Right atrium auricular region (tissue), 2 donors: ENCODE data around the gene HIGD1A. TPM values are rescaled to one million over a fixed set of nuclear protein-coding genes. Genes with fewer than 3 reads are reported as not detected.

Source experiments
- DNase-seq: peaks from one replicate; pipeline ENCODE4 v3.0.0-alpha.2; 2019; ENCODE audit warnings: low spot score
- H3K27ac ChIP-seq, 2 donors: fragments of 200-600 bp; sonication (generic); 1 replicate in 1 of 2; 2 replicates in 1 of 2; pipeline ENCODE4 v1.5.1; 2016 to 2019
- H3K27me3 ChIP-seq, 2 donors: fragments of 200-600 bp; sonication (generic); one replicate each; pipeline versions ENCODE4 v1.5.1 to v1.6.0; 2017 to 2019
- H3K36me3 ChIP-seq: fragments of 200-600 bp; sonication (generic); one replicate; pipeline ENCODE4 v1.5.1; 2016
- H3K4me1 ChIP-seq, 2 donors: fragments of 200-600 bp; sonication (generic); one replicate each; pipeline versions ENCODE4 v1.5.1 to v1.6.0; 2017 to 2019
- H3K4me3 ChIP-seq, 2 donors: fragments of 200-600 bp; sonication (generic); 1 replicate in 1 of 2; 2 replicates in 1 of 2; pipeline ENCODE4 v1.5.1; 2017 to 2019; ENCODE audit warnings: mild to moderate bottlenecking in 1 of 2, moderate library complexity in 1 of 2
- H3K9me3 ChIP-seq, 2 donors: fragments of 200-600 bp; sonication (generic); one replicate each; pipeline ENCODE4 v1.5.1; 2019
- total RNA-seq, 2 donors: library from RNA; depleted of rRNA; stranded (reverse); fragments of >200 nt; gene quantifications; one replicate each; pipeline ENCODE4 v1.1.0, GENCODE V29; 2016
- TF ChIP-seq, protein P1 (sequence below), 2 donors: fragments of 200-600 bp; sonication (generic); IDR thresholded peaks; one replicate each; pipeline ENCODE4 v1.5.1; 2019; ENCODE audit warnings: antibody characterized with exemption in 2 of 2

HIGD1A gene
- total RNA-seq, 2 donors from 2014 or later: 213 to 299 TPM

DNA sequence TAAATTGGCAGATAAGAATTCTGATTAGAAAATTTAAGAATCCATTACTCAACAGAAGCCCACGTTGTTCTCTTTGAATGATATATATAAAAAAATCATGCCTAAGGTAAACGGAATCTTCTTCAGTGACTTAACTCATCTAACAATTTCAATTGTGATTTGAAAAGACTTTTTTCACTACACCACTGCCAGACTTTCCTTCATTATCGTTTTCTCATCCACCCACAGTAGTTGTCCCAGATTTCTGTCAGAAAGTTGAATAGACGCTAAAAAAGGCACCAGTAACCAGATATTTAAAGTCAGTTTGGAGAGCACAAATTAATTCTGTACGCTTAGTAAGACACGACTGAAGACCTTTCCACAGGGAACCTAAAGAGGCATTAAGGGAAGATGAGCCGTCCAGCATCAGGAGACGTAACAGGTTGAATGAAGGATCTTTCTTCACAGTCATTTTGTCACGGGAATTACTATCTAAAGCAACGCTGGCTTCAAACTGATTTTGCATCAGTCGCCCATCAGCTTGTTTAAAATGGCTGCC is 1.3 kb downstream of the HIGD1A start:
- Histone ChIP-seq H3K27me3 (no peaks in the 10 kb centered on the region), H3K27ac (peak overlapping the region; percentile 95 to 98), H3K9me3 (no peaks in the 10 kb centered on the region), H3K36me3 (no peaks in the 10 kb centered on the region), H3K4me1 (peaks cover 0 to 52% of the 10 kb centered on the region in 2 donors), H3K4me3 (peak overlapping the region; percentile 74 to 79)
- DNase-seq: no peak
- TF ChIP-seq, protein P1, sequence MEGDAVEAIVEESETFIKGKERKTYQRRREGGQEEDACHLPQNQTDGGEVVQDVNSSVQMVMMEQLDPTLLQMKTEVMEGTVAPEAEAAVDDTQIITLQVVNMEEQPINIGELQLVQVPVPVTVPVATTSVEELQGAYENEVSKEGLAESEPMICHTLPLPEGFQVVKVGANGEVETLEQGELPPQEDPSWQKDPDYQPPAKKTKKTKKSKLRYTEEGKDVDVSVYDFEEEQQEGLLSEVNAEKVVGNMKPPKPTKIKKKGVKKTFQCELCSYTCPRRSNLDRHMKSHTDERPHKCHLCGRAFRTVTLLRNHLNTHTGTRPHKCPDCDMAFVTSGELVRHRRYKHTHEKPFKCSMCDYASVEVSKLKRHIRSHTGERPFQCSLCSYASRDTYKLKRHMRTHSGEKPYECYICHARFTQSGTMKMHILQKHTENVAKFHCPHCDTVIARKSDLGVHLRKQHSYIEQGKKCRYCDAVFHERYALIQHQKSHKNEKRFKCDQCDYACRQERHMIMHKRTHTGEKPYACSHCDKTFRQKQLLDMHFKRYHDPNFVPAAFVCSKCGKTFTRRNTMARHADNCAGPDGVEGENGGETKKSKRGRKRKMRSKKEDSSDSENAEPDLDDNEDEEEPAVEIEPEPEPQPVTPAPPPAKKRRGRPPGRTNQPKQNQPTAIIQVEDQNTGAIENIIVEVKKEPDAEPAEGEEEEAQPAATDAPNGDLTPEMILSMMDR (IDR thresholded peaks at IDR 0.05): no peak

DNA sequence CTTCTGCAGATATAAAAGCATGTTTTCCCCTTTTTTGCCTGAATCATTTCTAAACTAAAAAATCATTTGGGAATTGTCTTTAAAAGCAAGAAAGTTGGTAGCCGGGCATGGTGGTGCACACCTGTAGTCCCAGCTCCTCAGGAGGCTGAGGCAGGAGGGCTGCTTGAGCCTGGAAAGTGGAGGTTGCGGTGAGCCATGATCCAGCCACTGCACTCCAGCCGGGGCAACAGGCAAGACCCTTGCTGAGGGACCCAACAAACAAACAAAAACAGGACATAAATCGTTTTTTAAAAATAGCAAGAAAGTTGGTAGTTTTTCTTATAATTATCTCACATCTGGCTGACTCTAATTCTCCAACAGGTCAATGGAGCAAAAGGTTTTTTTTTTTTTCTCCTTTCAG is 2.5 kb downstream of the HIGD1A start:
- TF ChIP-seq, protein P1 (IDR thresholded peaks at IDR 0.05): no peak
- no peak overlapping the region for H3K4me3 ChIP-seq
- no peak for DNase-seq
- H3K36me3 ChIP-seq: no peaks in the 10 kb centered on the region
- peaks cover 0 to 52% of the 10 kb centered on the region in 2 donors for H3K4me1 ChIP-seq
- H3K27ac ChIP-seq: peak overlapping the region in 1 of 2 donors; percentile 95
- no peaks in the 10 kb centered on the region for H3K9me3 ChIP-seq
- H3K27me3 ChIP-seq: no peaks in the 10 kb centered on the region

DNA sequence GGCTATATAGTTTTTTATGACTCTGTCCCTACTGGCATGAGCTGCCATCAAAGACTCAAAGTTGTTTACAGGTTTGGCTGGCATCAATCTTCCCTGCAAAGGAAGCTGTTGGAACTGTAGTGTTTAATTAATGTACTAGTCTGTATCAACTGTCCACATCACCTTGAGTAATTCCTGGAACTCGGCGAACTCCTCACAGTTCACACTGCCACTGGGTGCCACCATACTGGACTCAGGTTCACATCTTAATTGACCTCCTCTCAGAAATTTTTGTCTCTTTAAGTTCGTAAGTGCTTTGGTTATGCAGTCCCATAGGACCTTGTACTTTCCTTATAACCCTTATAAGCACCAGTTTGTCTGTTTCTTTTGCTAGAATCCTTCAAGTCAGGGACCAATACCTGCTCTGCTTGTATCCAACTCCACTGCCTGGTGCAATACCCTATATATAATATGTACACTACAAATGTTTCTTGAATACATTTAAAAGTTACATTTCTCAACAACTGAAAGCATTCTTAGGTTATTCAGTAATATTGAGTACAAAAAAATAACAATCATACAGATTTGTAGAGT is 3.2 kb downstream of the HIGD1A start:
- H3K27ac ChIP-seq: peak overlapping the region in 1 of 2 donors; percentile 95
- no peaks in the 10 kb centered on the region for H3K9me3 ChIP-seq
- no peaks in the 10 kb centered on the region for H3K36me3 ChIP-seq
- H3K27me3 ChIP-seq: no peaks in the 10 kb centered on the region
- peaks cover 0 to 52% of the 10 kb centered on the region in 2 donors for H3K4me1 ChIP-seq
- no peak overlapping the region for H3K4me3 ChIP-seq
- TF ChIP-seq, protein P1 (IDR thresholded peaks at IDR 0.05): no peak
- DNase-seq: no peak

DNA sequence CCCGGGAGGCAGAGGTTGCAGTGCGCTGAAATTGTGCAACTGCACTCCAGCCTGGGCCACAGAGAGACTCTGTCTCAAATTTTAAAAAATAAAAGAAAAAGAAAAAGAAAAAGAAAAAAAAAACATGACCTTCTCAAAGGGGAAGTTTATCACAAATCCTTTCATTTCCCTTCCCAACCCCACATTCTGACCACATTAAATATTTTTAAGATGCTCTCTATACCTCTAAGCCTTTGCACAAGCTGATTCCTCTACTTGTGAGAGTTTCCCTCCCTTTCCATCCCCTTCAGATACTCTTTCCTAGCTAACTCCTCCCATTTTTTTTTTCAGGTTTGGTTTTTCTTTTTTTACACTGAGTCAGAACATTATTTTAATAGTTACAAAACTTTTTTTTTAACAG is 4.0 kb downstream of the HIGD1A start:
- peak overlapping the region in 1 of 2 donors; percentile 1 for H3K27ac ChIP-seq
- H3K4me1 ChIP-seq: peaks cover 0 to 50% of the 10 kb centered on the region in 2 donors

DNA sequence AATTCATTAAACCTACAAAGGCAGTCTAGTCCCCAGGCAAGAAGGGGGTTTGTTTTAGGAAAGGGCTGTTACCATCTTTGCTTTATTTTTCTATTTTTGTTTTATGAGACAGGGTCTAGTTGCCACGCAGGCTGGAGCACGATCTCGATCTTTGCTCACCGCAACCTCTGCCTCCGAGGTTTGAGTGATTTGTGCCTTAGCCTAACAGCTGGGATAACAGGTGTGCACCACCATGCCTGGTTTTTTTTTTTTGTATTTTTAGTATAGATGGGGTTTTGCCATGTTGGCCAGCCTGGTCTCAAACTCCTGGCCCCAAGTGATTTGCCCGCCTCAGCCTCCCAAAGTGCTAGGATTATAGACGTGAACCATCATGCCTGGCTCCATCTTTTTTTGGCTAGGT is 4.9 kb downstream of the HIGD1A start:
- H3K9me3 ChIP-seq: no peaks in the 10 kb centered on the region
- TF ChIP-seq, protein P1 (IDR thresholded peaks at IDR 0.05): no peak
- H3K4me3 ChIP-seq: no peak overlapping the region
- no peaks in the 10 kb centered on the region for H3K27me3 ChIP-seq
- H3K4me1 ChIP-seq: peaks cover 0 to 44% of the 10 kb centered on the region in 2 donors
- H3K36me3 ChIP-seq: no peaks in the 10 kb centered on the region
- DNase-seq: no peak
- H3K27ac ChIP-seq: no peak overlapping the region

More for the DNA sequence above, 4.0 kb downstream of the HIGD1A start:
- Histone ChIP-seq H3K27me3 (no peaks in the 10 kb centered on the region), H3K4me3 (no peak overlapping the region), H3K36me3 (no peaks in the 10 kb centered on the region), H3K9me3 (no peaks in the 10 kb centered on the region)
- TF ChIP-seq, protein P1 (IDR thresholded peaks at IDR 0.05): no peak
- no peak for DNase-seq
